HG03342 (cell line): ENCODE results near the gene TUSC2.
"Not testable (repeated sequence)": the region's sequence is repeated elsewhere in the genome, so short reads cannot be mapped to it uniquely, and the experiment has no call there.

Experiments
- ATAC-seq: cut with Tn5 transposase; IDR thresholded peaks from one replicate; pipeline ENCODE4 v1.9.1; 2021; ENCODE audit warnings: mild to moderate bottlenecking, moderate library complexity; ENCODE audit not compliant: unreplicated experiment

Gene TUSC2

DNA sequence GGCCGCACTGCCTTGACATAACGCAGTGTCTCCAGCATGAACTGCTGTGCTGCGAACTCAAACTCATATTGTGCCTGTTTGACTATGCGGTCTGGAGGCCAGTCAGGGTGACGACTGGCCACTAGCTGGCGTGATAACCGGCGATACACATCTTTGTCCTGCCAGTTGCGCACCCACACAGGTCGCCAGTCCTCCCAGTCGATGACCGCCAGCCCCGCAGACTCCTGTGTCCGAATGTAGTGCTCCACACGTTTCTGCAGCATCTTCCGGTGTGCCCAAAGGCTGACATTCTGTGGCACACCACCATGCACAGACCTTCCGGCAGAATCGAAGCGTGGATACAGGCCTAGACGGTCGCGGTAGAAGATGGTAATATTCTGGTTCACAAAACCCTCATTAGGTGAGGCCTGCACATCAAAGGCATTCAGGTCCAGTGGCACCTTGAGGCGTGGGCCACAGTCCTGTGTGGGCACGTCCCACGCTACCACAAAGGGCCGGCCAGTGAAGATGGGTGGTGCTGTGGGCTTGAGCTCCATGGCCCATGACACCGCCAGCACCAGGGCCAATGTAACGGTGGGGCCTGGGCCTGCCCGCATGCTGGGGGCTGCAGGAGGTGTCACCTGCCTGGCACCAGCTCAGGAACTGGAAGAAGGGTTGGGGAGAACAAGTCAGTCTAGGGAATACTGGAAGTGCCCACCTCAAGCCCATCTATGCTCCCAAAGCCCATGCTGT is 8.0 kb downstream of the TUSC2 start:
- no peak for ATAC-seq

DNA sequence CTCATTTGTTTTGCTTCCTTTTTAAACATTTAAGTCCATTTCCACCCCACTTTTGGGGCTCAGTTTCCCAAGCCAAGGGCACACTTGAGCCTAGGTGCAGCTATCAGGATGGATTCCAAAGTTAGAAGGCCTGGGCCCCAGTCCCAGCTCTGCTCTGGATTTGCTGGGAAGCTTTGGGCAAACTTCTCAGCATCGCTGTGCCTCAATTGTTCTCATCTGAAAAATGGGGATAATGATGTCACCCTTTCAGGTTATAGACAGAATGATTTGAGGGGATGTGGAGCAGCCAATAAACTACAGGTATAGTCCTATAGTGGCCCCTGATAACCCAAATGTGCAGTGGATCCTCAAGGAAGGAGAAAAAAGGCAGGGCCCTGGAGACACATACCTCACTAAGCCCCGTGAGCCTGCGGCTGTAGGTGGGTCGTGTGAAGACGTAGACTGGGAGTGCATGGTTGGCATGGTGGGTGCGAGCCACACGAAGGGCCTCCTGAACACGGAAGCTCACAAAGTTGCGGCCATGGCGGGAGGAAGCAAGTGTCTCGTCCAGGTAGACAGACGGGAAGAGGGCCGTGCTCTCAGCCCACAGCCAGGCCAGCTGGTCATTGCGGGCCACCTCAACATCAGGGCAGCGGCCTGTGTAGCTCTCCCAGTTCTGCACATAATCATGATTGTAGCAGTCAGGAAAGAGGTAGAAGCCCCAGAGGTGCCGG is 8.7 kb downstream of the TUSC2 start:
- no peak for ATAC-seq

DNA sequence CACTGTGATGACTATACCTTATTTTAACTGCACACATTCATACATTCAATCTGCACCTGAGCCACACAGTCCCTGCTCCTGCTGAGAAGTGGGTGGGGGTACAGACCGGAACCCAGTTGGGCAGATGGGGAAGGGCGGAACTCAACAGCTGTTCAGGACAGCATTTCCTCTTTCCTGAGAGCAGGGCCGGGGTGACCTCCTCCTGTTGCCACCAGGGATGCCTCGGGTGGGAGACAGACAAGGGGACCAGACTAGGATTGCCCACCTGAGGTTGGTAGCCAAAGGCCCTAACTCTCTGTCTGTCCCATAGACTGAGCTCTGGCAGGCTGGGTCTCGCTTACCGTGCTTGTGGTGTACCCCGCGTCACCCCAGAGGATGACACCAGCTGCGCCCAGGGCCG is 9.4 kb downstream of the TUSC2 start:
- no peak for ATAC-seq

DNA sequence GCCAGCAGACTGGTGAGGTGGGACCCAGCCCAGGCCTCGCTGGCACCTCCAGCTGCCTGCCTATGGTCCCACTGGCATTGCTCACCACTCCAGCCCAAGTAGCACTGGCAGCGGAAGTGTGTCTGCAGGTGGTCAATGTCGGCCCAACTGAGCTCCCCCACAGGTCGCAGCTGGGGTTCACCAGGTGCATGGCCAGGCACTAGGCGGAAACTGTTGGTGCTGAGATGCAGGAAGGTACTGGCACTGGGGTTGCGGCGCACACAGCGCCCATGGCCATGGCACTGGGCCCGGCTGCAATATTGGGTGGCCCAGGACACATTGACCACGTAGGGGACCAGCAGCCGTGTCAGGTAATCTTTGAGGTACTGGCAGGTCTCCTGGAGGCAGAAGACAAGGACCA is 9.9 kb downstream of the TUSC2 start:
- no peak for ATAC-seq

DNA sequence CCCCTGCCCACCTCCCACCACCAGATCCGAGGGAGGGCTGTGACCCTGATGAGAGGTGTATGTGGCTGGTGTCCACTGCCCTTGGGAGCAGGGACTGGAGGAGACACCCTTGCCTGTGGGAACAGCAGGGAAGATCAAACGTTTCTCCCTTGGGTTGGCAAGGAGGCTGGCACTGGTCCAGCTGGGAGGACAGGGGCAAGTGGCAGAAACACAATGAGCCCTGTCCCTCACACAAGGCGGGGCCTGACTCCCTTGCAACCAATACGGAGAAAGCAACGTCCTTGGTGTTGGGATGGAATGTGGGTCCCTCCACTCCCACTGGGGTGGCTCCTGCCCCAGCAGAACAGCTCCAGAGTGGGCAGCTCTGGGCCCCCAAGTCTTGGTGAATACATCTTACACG is 10.7 kb downstream of the TUSC2 start:
- ATAC-seq = no peak

DNA sequence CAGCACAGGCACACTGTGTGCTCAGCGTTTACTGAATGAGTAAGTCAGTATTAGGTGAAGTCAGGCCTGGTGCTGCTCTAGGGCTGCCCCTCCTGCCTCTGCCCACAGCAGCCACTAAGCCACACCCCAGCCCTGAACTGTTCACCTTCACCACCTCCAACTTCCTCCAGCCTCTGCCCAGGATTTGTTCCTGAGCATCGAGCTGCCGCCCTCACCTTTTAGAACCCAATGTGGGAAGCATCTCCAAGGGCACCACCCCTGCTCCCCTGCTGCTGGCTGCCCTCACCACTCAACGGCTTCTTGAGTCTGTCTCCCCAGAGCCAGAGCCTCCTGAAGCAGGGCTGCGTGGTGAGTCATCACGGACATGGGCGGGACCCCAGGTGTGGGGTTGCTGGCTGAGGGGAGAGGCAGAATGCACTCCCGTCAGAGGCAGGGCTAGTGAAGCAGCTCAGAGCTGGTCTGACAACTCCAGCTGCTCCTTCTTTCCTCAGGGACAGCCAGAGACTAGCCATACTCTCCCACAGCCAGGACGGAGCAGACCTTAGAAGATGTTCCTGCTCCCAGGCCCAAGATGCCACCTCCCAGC is 11.3 kb downstream of the TUSC2 start:
- ATAC-seq = no peak

DNA sequence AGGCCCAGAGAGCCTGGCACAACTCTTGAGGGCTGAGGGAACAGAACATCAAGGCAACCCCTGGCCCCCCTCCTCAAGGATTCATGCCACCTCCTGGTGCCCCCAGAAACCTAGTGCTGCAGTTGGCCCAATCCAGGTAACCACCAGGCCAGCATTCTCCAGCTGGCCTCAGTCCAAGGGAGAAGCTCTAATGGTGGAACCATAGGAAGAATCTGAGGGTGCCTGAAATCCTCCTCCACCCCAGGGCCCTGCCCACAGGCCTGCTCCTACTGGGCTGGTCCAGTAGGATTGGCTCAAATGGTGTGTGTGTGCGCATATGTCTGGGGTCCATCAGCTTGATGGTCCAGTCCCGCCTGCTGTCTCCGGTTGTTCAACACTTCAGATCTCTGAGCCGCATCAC is 13.2 kb downstream of the TUSC2 start:
- ATAC-seq = no peak

DNA sequence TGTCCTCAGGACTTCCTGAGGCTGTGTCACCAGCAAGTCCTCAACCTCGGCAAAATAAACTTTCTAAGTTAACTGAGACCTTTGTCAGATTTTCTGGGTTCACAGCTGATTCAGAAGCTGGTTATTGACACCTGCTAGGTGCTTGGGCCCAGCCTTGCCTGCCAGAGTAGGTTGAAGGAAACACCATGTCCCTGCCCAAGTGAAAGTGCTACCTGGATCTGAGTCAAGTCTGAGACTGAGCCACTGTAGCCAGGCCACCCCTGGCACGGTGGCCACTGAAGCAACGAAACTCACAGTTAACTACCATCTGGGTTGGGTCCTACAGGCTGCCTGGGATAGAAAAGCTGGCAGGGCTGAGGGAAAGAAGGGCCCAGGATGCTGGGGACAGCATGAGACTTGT is 13.7 kb downstream of the TUSC2 start:
- no peak for ATAC-seq

DNA sequence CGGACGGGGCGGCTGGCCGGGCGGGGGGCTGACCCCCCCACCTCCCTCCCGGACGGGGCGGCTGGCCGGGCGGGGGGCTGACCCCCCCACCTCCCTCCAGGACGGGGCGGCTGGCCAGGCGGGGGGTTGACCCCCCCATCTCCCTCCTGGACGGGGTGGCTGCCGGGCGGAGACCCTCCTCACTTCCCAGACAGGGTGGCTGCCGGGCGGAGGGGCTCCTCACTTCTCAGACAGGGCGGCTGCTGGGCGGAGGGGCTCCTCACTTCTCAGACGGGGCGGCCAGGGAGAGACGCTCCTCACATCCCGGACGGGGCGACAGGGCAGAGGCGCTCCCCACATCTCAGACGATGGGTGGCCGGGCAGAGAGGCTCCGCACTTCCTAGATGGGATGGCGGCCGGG is 16.0 kb downstream of the TUSC2 start:
- not testable (repeated sequence) for ATAC-seq

DNA sequence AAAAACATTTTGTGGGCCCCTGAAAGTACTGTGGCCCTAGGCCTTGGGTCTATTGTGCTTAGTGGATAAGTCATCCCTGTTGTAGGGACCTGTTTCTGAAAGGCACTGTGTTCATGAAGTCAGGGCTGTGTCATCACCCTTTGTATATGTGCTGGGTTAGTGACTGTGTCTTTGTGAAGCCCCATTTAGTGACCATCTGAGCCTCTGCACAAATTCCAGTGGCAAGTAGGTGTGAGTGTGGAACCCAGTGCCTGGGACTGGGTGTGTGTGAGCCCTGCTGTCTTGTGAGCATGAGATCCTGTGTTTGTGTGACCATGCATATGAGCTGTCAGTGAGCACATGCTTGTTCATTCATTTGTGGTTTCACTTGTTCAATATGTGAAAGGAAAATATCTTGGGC is 23.4 kb downstream of the TUSC2 start:
- no peak for ATAC-seq

DNA sequence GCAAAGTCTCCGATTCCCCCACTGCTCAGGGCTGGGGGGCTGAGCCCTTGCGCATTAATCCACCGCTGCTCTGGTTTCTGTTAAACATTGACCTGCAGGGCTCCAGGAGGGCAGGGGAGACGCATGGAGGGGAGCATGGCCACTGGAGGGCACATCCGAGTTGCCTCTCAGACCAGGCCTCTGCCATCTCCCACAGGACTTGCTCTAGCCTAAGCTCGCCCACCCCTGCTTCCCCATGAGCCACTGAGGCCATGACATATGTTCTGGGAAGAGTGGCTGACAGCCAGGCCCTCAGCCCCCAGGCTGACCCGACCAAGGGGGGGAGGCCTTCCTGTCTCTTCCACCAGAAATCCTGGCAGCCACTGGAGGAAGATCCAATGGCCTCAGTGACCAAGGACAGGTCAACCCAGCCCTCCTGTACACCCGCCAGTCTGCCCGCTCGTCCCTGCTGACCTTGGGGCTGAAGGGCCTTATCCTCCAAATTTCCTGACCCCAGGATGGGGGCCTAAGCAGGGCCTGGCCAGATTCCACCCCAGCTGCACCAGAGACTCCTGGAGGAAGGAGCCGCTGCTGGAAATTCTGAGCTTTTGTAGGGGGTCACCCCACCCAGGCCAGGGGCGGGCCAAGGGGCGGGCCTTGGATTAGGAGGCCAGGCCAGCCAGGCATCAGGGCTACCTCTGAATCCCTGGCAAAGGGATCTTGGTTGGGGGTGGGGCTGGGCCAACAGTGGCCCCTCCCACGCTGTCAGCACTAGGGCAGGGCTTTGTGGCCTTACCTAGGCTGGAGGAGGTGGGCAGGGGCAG is 24.8 kb downstream of the TUSC2 start, which contains the start of gene HYAL1:
HYAL1 (minus strand) TSS at position 562 of the 803 bp plus-strand sequence. CDS start 618 bp downstream, outside the sequence.
- ATAC-seq = no peak

DNA sequence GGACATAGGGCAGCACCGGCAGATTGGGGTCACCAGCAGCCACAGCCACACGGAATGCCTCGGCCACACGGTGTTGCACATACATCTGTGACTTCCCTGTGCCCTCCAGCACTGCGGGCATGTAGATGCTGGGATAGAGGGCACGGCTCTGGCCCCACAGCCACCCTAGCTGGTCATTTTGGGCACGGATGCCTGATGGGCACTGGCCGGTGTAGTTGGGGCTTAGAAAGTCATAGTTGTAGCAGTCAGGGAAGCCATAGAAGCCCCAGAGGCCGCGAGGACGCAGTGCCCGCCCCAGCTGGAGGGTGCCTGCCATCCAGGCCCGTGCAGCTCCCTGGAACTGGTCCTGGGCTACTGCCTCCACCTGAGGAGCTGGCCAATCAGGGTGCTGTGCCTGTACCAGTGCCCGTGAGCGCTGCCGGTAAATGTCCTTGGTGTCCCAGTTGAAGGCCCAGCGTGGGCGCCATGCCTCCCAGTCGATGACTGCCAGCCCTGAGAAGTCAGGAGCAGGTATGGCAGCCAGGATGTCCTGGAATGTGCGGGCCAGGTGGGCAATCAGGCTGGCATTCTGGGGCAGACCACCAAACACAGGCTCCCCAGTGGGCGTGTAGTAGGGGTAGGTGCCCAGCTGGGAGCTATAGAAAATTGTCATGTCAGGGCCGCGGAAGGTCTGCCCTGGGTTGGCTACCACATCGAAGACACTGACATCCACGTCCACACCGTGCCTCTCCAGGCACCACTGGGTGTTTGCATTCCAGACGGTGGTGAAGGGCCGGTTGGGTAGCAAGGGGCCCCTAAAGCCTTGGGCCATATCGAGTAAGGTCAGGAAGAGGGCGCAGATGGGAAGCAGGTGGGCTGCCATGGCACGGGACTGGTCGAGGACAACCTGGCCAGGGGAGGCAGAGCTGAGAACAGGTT is 25.7 kb downstream of the TUSC2 start:
- no peak for ATAC-seq

DNA sequence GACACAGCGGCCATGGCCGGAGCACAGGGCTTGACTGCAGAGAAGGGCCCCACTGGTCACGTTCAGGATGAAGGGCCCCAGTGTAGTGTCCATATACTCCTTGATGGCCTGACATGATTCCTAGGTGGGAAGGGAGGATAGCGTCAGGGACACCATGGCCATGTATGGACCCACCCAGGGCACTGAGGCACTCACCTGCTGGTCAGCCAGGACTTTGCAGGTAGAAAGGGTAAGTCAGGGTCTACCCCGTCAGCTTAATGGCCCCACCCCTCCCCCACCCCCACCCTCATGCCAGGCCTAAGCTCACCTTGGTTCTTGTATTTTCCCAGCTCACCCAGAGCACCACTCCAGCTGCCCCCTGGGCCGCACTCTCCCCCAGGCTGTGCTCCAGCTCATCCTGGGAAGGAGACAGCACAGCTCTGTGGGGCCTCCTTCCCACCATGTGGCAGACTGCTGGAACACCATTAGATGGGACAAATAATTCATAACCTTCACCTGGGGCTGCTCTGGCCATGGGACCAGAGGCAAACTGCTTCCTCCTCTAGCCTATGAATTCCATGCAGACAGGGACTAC is 27.3 kb downstream of the TUSC2 start:
- no peak for ATAC-seq

DNA sequence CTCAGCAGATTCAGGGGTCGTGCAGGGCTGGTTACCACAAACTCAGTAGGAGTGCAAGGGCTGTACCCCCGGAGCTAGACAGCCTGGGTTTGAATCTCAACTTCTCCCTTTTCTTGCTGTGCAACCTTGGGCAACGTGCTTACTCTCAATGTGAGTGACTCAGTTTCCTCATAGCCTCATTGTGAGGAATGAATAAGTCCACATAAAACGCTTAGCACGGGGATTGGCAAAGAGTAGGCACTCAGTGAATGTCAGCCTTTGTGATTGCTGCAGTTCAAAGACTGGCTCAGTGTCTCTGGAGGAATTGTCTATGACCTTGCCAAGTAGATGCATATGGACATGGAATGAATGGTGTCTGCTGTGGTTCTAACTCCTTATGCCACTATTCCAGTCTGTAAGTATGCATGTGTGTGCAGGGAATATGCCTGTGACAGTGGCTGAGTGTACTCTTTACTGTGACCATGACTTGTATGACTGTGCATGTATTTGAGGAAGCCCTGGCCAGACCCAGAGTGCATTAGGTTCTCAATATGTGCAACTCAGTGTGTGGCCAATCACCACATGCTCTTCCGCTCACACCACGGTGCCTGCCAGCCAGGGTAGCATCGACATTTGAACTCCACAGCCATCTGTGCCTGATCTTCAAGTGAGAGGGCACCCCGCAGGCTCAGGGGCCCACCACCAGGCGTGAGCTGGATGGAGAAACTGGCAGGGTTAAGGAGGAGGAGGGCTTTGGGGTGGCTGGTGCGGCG is 27.9 kb downstream of the TUSC2 start:
- ATAC-seq = no peak

DNA sequence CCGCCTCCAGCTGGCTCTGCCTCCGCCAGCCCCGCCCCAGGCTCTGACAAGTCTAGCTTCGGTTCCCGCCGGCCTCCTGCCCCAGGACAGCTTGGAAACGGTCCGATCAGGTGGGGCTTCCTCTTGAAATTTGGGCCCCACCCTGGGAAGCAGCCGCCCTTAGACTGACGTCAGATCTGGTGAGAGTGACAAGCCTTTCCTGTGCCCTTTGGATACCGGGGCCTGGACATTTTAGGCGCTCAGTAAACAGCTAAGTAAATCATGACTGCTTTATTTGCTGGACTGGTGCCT is 28.4 kb downstream of the TUSC2 start:
- no peak for ATAC-seq

DNA sequence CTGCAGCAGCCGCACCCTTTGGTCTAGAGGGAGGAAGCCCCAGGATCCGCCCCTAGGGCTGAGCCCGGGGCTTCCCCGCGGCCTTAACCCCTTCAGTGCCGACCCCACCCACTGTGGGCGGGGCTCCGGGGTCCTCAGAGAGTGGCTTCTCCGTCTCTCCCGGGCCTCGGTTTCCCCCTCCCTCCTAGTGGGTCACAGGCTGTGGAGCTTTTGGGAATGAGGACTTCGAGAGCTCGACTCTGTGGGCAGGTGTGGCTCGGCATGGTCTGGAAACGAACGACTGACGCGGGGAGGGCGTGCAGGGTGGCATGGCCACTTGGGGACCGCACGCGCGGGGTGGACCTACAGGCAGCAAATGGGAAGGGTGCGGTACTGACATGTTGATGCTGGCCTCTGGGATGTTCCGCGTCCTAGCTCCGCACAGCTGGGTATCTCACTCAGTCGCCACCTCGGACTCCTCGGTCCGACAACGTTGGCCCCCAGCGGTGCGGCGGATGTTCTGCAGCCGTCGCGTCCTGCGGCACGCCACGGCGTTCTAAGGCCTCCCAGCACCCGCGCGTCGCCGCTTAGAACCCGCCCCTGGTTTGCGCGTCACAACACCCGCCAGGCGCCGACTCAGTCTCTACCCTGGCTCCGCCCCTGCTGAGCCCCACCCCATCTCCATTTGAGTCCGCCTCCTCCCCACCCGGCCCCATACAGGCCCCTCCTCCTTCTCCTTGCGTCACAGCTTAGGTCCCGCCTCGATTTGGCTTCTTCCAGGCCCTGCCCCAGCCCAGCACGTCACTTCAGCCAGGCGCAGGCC is 29.0 kb downstream of the TUSC2 start, which contains the start of the genes HYAL3 and NAA80:
HYAL3 (minus strand) TSS at position 570 of the 802 bp plus-strand sequence. CDS start 3,803 bp downstream, outside the sequence.
NAA80 (minus strand) TSS at position 570 of the 802 bp plus-strand sequence. CDS start 1,942 bp downstream, outside the sequence.
- ATAC-seq = peak; percentile 86

DNA sequence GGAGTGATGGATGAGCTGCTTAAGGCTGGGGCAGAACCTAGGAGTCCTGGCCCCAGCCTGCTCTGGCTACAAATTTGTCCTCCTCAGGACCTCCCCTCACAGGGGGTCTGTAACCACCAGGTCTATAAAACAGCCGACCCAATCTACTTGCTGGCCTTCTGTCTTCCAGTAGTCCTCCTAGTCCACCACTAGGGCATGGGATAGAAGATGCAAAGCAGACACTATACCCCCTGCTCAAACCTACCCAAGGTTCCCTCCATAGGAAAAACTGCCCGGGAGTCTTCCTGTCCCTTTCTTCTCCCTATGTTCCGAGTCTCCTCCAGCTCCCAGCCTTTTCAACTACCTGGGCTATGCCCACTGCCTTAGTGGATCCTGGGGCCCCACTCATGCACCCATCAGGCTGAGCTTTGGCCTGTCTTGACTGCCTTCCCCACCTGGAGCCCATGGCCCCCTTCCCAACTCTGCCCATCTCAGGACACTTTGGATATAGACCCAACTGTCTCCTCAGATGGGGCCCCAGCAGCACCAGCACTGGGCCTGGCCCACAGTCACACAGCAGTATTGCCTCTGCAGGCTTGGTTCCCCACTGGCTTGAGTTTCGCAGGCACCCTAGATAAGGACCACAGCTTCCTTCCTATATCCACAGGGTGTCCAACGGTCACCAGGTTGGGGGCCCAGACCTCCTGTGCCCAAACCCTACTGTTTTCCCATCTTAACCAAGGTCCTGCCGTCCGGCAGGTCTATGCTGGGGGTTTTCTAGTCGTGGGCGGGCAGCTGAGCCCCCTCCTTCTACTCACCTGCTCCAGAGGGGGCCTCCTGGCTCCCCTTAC is 29.9 kb downstream of the TUSC2 start:
- ATAC-seq = no peak
